Esophagus (tissue), 2 donors: ENCODE data around the gene KRCC1. TPM values are rescaled to one million over a fixed set of nuclear protein-coding genes. Genes with fewer than 3 reads are reported as not detected.
"Not testable (repeated sequence)": the region's sequence is repeated elsewhere in the genome, so short reads cannot be mapped to it uniquely, and the experiment has no call there.

Experiments
- H3K27ac ChIP-seq, 2 donors: one replicate each; pipeline ENCODE4 v1.5.1; 2013; ENCODE audit warnings: low read depth in 2 of 2, mild to moderate bottlenecking in 2 of 2, inconsistent platforms in 1 of 2, low read length in 1 of 2, moderate library complexity in 1 of 2
- H3K27me3 ChIP-seq, 2 donors: one replicate each; pipeline ENCODE4 v1.6.1; 2013; ENCODE audit warnings: low read length in 2 of 2, control low read depth in 1 of 2, mild to moderate bottlenecking in 1 of 2; ENCODE audit not compliant: insufficient read depth in 2 of 2, control insufficient read depth in 1 of 2
- H3K36me3 ChIP-seq, 2 donors: one replicate each; pipeline ENCODE4 v1.6.1; 2013; ENCODE audit warnings: low read length in 1 of 2; ENCODE audit not compliant: control insufficient read depth in 2 of 2, insufficient read depth in 2 of 2
- H3K4me1 ChIP-seq, 2 donors: one replicate each; pipeline ENCODE4 v1.6.1; 2013; ENCODE audit warnings: low read length in 1 of 2; ENCODE audit not compliant: control insufficient read depth in 2 of 2, insufficient read depth in 2 of 2
- H3K4me3 ChIP-seq, 2 donors: one replicate each; pipeline ENCODE4 v1.5.1; 2013; ENCODE audit warnings: low read length in 2 of 2, mild to moderate bottlenecking in 2 of 2, low read depth in 1 of 2, moderate library complexity in 1 of 2
- H3K9me3 ChIP-seq, 2 donors: one replicate each; pipeline ENCODE4 v1.6.1; 2013; ENCODE audit warnings: mild to moderate bottlenecking in 2 of 2, low read depth in 1 of 2, low read length in 1 of 2, moderate library complexity in 1 of 2; ENCODE audit not compliant: control insufficient read depth in 2 of 2, insufficient read depth in 1 of 2
- WGBS, 2 donors: extraction: QIAGEN DNeasy Blood & Tissue Kit; methylation state at CpG; one replicate each; pipeline ENCODE4 v1.1.7; 2013; 5-methylcytosine and 5-hydroxymethylcytosine counted together
- polyA plus RNA-seq, 2 donors: library from polyadenylated mRNA; stranded (reverse); fragments of 200-250 nt; gene quantifications; one replicate each; pipeline ENCODE4 v1.2.3, GENCODE V29; 2013
- donor health status: healthy with polysubstance abuse.
- donor health status: Bipolar disorder and iron deficiency.

Gene KRCC1
- polyA plus RNA-seq, 2 donors, result 23.8 to 42.4 TPM

DNA sequence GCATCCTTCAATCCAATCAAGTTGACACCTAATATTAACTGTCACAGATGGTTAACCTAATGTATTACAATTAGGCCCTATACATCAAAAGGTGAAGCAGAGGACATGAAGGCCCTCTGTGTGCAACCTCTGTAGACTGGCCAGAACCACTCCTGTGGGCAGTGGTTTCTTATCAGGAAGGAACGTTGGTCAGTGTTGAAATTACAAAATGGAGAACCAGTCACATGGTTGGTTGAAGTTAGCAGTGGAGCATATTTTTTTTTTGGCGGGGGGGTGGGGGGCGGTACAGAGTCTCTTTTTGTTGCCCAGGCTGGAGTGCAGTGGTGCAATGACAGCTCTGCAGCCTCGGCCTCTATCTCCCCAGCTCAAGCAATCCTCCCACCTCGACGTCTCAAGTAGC, 59.0 kb downstream of the KRCC1 start:
- no peaks in the 10 kb centered on the region for H3K9me3 ChIP-seq
- no peak overlapping the region for H3K4me3 ChIP-seq
- no peak overlapping the region for H3K27ac ChIP-seq
- H3K36me3 ChIP-seq, result no peaks in the 10 kb centered on the region
- WGBS, 2 donors, result 76 to 80% methylated on average over 6 of the region's 6 CpGs
- H3K4me1 ChIP-seq, result no peaks in the 10 kb centered on the region
- no peaks in the 10 kb centered on the region for H3K27me3 ChIP-seq

DNA sequence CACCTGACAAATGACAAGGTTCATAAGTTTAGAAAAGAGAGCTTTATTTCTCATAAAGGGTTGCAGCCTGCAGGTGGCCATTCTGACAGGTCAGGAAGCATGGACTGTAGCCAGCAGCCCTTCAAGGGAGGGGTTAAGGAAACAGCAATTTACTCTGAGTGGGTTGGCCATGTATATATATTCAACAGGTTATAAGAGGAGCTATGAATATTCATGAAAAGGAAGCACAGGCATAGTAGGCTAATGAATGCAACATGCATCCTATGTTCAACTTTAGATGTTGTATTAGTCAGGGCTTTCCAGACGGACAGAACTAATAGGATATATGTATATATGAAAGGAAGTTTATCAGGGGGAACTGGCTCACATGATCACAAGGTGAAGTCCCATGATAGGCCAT, 59.8 kb downstream of the KRCC1 start:
- no peak overlapping the region for H3K27ac ChIP-seq
- 68 to 72% methylated on average over 1 of the region's 1 CpG for WGBS, 2 donors
- no peaks in the 10 kb centered on the region for H3K4me1 ChIP-seq
- H3K9me3 ChIP-seq, result no peaks in the 10 kb centered on the region
- H3K4me3 ChIP-seq, result no peak overlapping the region
- no peaks in the 10 kb centered on the region for H3K27me3 ChIP-seq
- no peaks in the 10 kb centered on the region for H3K36me3 ChIP-seq

DNA sequence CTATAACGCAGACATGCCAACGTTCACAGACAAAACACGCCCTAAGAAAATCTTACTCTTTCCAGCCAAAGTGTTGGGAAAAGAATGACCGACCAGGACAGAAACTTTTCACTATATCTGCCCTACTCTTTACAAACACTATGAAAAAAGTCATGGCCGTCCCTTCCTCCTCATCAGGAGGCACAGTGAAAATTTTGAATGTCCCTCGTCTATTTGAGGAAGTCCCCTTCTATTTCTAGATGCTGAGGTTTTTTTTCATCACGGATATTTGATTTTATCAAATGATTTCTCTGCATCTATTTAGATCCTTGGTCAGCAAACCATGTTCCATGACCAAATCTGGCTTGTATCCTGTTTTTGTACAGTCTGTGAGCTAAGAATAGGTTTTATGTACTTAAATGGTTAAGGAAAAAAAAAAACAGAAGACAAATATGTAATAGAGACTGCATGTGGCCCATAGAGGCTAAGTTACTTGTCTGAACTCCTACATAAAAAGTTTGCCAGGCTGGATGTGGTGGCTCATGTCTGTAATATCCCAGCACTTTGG, 61.2 kb downstream of the KRCC1 start:
- not testable (repeated sequence) for H3K4me1 ChIP-seq, H3K4me3 ChIP-seq, H3K36me3 ChIP-seq, H3K27ac ChIP-seq, H3K9me3 ChIP-seq, H3K27me3 ChIP-seq
- WGBS, 2 donors, result 47 to 63% methylated on average over 7 of the region's 7 CpGs

DNA sequence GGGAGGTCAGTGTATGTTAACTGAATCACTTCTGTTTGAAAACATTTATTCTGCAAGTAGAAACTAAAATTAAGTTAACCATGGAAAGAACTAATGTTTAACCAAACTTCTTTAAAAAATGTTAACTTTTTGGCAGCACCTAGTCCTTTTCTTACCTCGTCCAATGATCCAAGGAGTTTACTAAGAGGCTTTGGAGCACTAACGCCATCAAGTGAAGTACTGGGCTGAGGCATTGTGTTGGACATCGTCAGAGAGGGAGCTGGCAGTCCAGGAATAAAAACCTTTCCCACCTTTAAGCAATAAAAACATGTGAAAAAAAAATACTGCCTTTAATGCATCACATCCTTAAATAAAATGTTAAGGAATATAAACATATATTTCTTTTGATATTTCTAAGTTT, 63.0 kb downstream of the KRCC1 start:
- H3K4me3 ChIP-seq, H3K27ac ChIP-seq, H3K36me3 ChIP-seq, H3K27me3 ChIP-seq, H3K9me3 ChIP-seq, H3K4me1 ChIP-seq: not testable (repeated sequence)
- 25 to 36% methylated on average over 1 to 2 of the region's 3 CpGs for WGBS, 2 donors

DNA sequence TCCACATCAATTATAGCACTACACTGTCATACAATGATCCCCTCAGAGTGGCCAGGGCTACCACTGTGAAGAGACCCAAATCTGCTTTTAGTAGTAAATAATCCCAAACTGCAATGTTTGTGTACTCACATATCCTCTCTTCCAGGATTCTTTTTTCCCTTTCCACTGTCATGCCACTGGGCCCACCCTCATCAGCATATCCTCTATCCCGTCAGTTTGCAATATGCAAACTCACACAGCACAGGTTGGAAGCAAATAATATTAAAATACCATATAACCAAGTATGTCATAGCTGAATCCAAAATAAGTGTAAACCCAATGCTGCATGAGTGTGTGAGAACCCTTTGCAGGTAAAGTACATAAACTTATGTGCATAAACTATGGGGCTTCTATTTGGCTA, 68.1 kb downstream of the KRCC1 start:
- not testable (repeated sequence) for H3K36me3 ChIP-seq, H3K27ac ChIP-seq, H3K27me3 ChIP-seq, H3K4me3 ChIP-seq, H3K4me1 ChIP-seq, H3K9me3 ChIP-seq
- WGBS, 2 donors, result no CpG with 5 or more reads among the region's 1 CpG

DNA sequence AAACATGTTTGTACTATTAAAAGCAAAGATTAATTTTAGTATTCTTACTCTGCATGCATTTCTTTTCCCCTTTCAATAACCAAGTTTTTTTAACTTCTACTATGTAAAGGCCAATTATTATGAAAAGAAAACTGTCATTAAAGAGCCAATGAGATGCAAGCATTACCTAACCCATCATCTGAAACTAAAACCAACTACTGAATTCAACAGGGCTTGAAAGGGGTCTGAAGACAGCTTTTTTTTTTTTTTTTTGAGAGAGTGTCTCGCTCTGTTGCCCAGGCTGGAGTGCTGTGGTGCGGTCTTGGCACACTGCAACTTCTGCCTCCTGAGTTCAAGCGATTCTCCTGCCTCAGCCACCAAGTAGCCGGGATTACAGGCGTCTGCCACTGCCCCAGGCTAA, 69.7 kb downstream of the KRCC1 start:
- not testable (repeated sequence) for H3K4me3 ChIP-seq
- WGBS, 2 donors, result 58 to 65% methylated on average over 5 of the region's 5 CpGs

DNA sequence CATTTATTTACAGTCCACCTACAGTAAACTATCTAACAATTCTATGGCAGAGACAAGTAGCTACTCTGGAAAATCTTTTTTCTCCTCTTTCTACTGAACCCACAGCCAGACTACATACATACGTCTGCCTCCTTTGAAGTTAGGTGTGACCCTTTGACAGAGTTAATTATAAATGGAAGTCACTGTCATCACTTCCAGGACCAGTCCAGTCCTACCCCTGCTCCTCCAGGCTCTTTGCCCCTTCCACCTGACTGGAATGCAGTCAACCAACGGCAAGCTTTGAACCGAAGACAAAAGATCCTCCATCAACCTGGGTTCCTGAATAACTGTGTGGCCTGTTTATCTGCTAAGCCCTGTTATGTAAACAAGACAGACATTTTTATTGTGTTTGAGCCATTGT, 74.4 kb downstream of the KRCC1 start:
- H3K27me3 ChIP-seq, H3K4me1 ChIP-seq, H3K4me3 ChIP-seq, H3K27ac ChIP-seq, H3K36me3 ChIP-seq, H3K9me3 ChIP-seq: not testable (repeated sequence)
- no CpG with 5 or more reads among the region's 3 CpGs for WGBS, 2 donors

More for the DNA sequence above, 69.7 kb downstream of the KRCC1 start:
- not testable (repeated sequence) for H3K36me3 ChIP-seq, H3K27ac ChIP-seq, H3K9me3 ChIP-seq, H3K27me3 ChIP-seq, H3K4me1 ChIP-seq

Other genes with a start within 250 kb of the KRCC1 start
- under 1 TPM; 0.33 to 0.84 TPM for gene RGPD2, start 230.0 kb downstream of the KRCC1 start, polyA plus RNA-seq
- gene RNU2-63P, start 39.2 kb downstream of the KRCC1 start, polyA plus RNA-seq, result not detected
- gene SMYD1, start 12.0 kb upstream of the KRCC1 start, polyA plus RNA-seq, result under 1 TPM; 0.04 to 0.10 TPM
- gene FABP1, start 72.3 kb upstream of the KRCC1 start, polyA plus RNA-seq, result 1 to 10 TPM in 1 of 2 donors, under 1 TPM in 1; 0.12 to 1.8 TPM
- gene THNSL2, start 114.6 kb upstream of the KRCC1 start, polyA plus RNA-seq, result 10 to 100 TPM in 1 of 2 donors, 1 to 10 TPM in 1; 6.6 to 11.6 TPM